K562 (cell line): ENCODE data around the gene LAMTOR5. TPM values are rescaled to one million over a fixed set of nuclear protein-coding genes. Genes with fewer than 3 reads are reported as not detected.

Experiments used
- KDM5B ChIP-seq: fragments of 200-600 bp; sonication (generic); IDR thresholded peaks from 2 replicates; pipeline ENCODE4 v1.6.1; 2012; ENCODE audit warnings: low read depth, mild to moderate bottlenecking, moderate library complexity, low read length, control low read depth, inconsistent platforms; ENCODE audit not compliant: insufficient replicate concordance
- PML ChIP-seq: IDR thresholded peaks from 2 replicates; pipeline ENCODE4 v1.6.1; 2012; ENCODE audit warnings: low read length, inconsistent platforms
- PTBP1 ChIP-seq: fragments of 200-400 bp; formaldehyde crosslinking; IDR thresholded peaks from 2 replicates; pipeline ENCODE4 v1.6.1; 2017; ENCODE audit warnings: low read depth, low read length
- RBM17 ChIP-seq: fragments of 200-400 bp; formaldehyde crosslinking; IDR thresholded peaks from 2 replicates; pipeline ENCODE4 v1.6.1; 2017; ENCODE audit warnings: low read depth, mild to moderate bottlenecking, low read length, borderline replicate concordance
- SIX5 ChIP-seq, 2 experiments: IDR thresholded peaks; 2 replicates each; pipeline ENCODE4 v1.6.1; 2011; ENCODE audit warnings: low read length in 2 of 2, borderline replicate concordance in 1 of 2, low read depth in 1 of 2, mild to moderate bottlenecking in 1 of 2, moderate library complexity in 1 of 2; ENCODE audit not compliant: insufficient read depth in 1 of 2
- SRSF3 ChIP-seq: fragments of 200-400 bp; formaldehyde crosslinking; IDR thresholded peaks from 2 replicates; pipeline ENCODE4 v1.6.1; 2016; ENCODE audit warnings: mild to moderate bottlenecking, low read length, moderate library complexity; ENCODE audit not compliant: insufficient read depth
- TAF1 ChIP-seq: IDR thresholded peaks from 2 replicates; pipeline ENCODE4 v1.6.1; 2011; ENCODE audit warnings: mild to moderate bottlenecking, low read length, moderate library complexity; ENCODE audit not compliant: insufficient read depth, control insufficient read depth, severe bottlenecking; ENCODE audit errors: extremely low read depth
- ZC3H8 ChIP-seq: fragments of 450-650 bp; IDR thresholded peaks from 2 replicates; pipeline ENCODE4 v1.6.1; 2017
- polyA plus RNA-seq, 8 experiments: library from polyadenylated mRNA; depleted of rRNA in 4 of 8; stranded (reverse) in 5 of 8; unstranded in 3 of 8; fragments of >200 nt; fragmentation: Nextera tagmentation in 2 of 8; fragmentation: Illumina TruSeq in 1 of 8; extraction: Ambion mirVana in 2 of 8; extraction: Trizol in 1 of 8; gene quantifications; 2 replicates each; pipeline versions ENCODE4 v1.2.1 to v1.2.3, GENCODE V29; 2011 to 2014; ENCODE audit warnings: inconsistent platforms in 1 of 8, missing spikeins in 1 of 8
- total RNA-seq, 7 experiments: library from RNA; depleted of rRNA in 6 of 7; stranded (reverse); fragments of >200 nt in 6 of 7; fragmentation: Illumina TruSeq in 2 of 7; extraction: Trizol in 2 of 7; gene quantifications; 2 replicates each; pipeline versions ENCODE4 v1.2.1 to v1.2.3, GENCODE V29; 2011 to 2021; ENCODE audit warnings: low replicate concordance in 1 of 7
- TF ChIP-seq, protein P1 (sequence below): fragments of 200-600 bp; sonication (generic); IDR thresholded peaks from one replicate; pipeline ENCODE4 v1.6.1; 2012; ENCODE audit warnings: mild to moderate bottlenecking, low read depth, low read length, inconsistent platforms

LAMTOR5 gene
- total and polyA plus RNA-seq, 9 of the 15 experiments (the other 6 are each of a cell fraction or from before 2014, with no cell fraction given) = 118 to 712 (median 241) TPM

GRCh38 chr1:110390096-110390495 is 17.4 kb downstream of the LAMTOR5 start (continued):
- TF ChIP-seq KDM5B (no peak), PML (no peak), PTBP1 (no peak), SIX5 (IDR thresholded peaks at IDR 0.05; ENCODE audit: borderline replicate concordance in 1 of 2, insufficient read depth in 1 of 2, low read depth in 1 of 2, low read length in 2 of 2) (no peak), TAF1 (no peak), RBM17 (no peak), ZC3H8 (no peak), SRSF3 (no peak)
- TF ChIP-seq, protein P1, sequence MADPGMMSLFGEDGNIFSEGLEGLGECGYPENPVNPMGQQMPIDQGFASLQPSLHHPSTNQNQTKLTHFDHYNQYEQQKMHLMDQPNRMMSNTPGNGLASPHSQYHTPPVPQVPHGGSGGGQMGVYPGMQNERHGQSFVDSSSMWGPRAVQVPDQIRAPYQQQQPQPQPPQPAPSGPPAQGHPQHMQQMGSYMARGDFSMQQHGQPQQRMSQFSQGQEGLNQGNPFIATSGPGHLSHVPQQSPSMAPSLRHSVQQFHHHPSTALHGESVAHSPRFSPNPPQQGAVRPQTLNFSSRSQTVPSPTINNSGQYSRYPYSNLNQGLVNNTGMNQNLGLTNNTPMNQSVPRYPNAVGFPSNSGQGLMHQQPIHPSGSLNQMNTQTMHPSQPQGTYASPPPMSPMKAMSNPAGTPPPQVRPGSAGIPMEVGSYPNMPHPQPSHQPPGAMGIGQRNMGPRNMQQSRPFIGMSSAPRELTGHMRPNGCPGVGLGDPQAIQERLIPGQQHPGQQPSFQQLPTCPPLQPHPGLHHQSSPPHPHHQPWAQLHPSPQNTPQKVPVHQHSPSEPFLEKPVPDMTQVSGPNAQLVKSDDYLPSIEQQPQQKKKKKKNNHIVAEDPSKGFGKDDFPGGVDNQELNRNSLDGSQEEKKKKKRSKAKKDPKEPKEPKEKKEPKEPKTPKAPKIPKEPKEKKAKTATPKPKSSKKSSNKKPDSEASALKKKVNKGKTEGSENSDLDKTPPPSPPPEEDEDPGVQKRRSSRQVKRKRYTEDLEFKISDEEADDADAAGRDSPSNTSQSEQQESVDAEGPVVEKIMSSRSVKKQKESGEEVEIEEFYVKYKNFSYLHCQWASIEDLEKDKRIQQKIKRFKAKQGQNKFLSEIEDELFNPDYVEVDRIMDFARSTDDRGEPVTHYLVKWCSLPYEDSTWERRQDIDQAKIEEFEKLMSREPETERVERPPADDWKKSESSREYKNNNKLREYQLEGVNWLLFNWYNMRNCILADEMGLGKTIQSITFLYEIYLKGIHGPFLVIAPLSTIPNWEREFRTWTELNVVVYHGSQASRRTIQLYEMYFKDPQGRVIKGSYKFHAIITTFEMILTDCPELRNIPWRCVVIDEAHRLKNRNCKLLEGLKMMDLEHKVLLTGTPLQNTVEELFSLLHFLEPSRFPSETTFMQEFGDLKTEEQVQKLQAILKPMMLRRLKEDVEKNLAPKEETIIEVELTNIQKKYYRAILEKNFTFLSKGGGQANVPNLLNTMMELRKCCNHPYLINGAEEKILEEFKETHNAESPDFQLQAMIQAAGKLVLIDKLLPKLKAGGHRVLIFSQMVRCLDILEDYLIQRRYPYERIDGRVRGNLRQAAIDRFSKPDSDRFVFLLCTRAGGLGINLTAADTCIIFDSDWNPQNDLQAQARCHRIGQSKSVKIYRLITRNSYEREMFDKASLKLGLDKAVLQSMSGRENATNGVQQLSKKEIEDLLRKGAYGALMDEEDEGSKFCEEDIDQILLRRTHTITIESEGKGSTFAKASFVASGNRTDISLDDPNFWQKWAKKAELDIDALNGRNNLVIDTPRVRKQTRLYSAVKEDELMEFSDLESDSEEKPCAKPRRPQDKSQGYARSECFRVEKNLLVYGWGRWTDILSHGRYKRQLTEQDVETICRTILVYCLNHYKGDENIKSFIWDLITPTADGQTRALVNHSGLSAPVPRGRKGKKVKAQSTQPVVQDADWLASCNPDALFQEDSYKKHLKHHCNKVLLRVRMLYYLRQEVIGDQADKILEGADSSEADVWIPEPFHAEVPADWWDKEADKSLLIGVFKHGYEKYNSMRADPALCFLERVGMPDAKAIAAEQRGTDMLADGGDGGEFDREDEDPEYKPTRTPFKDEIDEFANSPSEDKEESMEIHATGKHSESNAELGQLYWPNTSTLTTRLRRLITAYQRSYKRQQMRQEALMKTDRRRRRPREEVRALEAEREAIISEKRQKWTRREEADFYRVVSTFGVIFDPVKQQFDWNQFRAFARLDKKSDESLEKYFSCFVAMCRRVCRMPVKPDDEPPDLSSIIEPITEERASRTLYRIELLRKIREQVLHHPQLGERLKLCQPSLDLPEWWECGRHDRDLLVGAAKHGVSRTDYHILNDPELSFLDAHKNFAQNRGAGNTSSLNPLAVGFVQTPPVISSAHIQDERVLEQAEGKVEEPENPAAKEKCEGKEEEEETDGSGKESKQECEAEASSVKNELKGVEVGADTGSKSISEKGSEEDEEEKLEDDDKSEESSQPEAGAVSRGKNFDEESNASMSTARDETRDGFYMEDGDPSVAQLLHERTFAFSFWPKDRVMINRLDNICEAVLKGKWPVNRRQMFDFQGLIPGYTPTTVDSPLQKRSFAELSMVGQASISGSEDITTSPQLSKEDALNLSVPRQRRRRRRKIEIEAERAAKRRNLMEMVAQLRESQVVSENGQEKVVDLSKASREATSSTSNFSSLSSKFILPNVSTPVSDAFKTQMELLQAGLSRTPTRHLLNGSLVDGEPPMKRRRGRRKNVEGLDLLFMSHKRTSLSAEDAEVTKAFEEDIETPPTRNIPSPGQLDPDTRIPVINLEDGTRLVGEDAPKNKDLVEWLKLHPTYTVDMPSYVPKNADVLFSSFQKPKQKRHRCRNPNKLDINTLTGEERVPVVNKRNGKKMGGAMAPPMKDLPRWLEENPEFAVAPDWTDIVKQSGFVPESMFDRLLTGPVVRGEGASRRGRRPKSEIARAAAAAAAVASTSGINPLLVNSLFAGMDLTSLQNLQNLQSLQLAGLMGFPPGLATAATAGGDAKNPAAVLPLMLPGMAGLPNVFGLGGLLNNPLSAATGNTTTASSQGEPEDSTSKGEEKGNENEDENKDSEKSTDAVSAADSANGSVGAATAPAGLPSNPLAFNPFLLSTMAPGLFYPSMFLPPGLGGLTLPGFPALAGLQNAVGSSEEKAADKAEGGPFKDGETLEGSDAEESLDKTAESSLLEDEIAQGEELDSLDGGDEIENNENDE = no peak
